ENCODE data around the gene MYBPC1. TPM values are rescaled to one million over a fixed set of nuclear protein-coding genes. Genes with fewer than 3 reads are reported as not detected.

The MYBPC1 gene
- total and polyA plus RNA-seq, 2 of the 4 experiments (the other 2 are of a cell fraction) = not detected

GRCh38 chr12:101598483-101598882 is 3.7 kb downstream of the MYBPC1 start:
- H2AFZ ChIP-seq (replicated peaks; ENCODE audit: low read length, poor library complexity) = no peak overlapping the region
- dilution Hi-C loops (cut with HindIII; ENCODE audit: low sequenced_read_pairs, unreplicated experiment) (no loop called here), in situ Hi-C loops (cut with MboI; ENCODE audit: low sequenced_read_pairs) (no loop called here), intact Hi-C loops (cut with micrococcal nuclease) (no loop called here)
- no peak overlapping the region for H2BK20ac ChIP-seq (ENCODE audit: low read depth, low read length)
- no peak overlapping the region for H4K91ac ChIP-seq (ENCODE audit: insufficient read depth, low read depth, low read length)
- H3K4me3 ChIP-seq (ENCODE audit: insufficient read depth, low read depth, low read length) = no peak overlapping the region
- CTCF ChIA-PET = interaction anchor here (0.6 kb wide), 1 partner anchor 42 kb away, joined by 5 read pairs; no protein-coding TSS in a partner anchor
- WGBS, 2 experiments (ENCODE audit: extremely low coverage in 2 of 2, insufficient read length in 1 of 2) = no CpG with 5 or more reads among the region's 3 CpGs
- no peaks in the 10 kb centered on the region for H4K20me1 ChIP-seq (ENCODE audit: insufficient read depth, low read length)
- H3K9ac ChIP-seq (ENCODE audit: low read depth, low read length) = no peak overlapping the region
- no peak overlapping the region for H3K27ac ChIP-seq (ENCODE audit: insufficient read depth, low read length)
- H4K5ac ChIP-seq (ENCODE audit: low read depth, low read length) = no peak overlapping the region
- POLR2A ChIA-PET (ENCODE audit: unreplicated experiment) = no interaction called here
- TF ChIP-seq ELK1 (IDR thresholded peaks at IDR 0.05; ENCODE audit: borderline replicate concordance, low read depth, low read length) (no peak), MAZ (IDR thresholded peaks at IDR 0.05; ENCODE audit: borderline replicate concordance, low read depth, low read length) (no peak), RFX5 (IDR thresholded peaks at IDR 0.05; ENCODE audit: low read depth, low read length) (no peak), RCOR1 (IDR thresholded peaks at IDR 0.05; ENCODE audit: insufficient replicate concordance, low read length) (no peak)
- H3K14ac ChIP-seq (replicated peaks; ENCODE audit: low read depth, low read length) = no peak overlapping the region
- no peaks in the 10 kb centered on the region for H3K9me3 ChIP-seq (ENCODE audit: control insufficient read depth, insufficient read depth, low read length)
- H2BK120ac ChIP-seq (ENCODE audit: low read depth, low read length) = no peak overlapping the region
- no peak for ATAC-seq (ENCODE audit: low read depth)
- BruUV-seq (replicated peaks) = no TSS peak
- no peak overlapping the region for H3K4me2 ChIP-seq (ENCODE audit: low read depth, low read length)
- no peak overlapping the region for H2BK15ac ChIP-seq (ENCODE audit: low read depth, low read length)
- H3K36me3 ChIP-seq (ENCODE audit: control insufficient read depth, insufficient read depth, low read length) = no peaks in the 10 kb centered on the region
- no peak overlapping the region for H2AK9ac ChIP-seq (replicated peaks; ENCODE audit: low read depth, low read length, poor library complexity)
- H3K23ac ChIP-seq (ENCODE audit: low read depth, low read length) = no peak overlapping the region
- DNase-seq = no peak
- no peak overlapping the region for H2AK5ac ChIP-seq (ENCODE audit: low read depth, low read length)
- no peaks in the 10 kb centered on the region for H3K79me1 ChIP-seq (ENCODE audit: low read depth in 1 of 2, low read length in 2 of 2)
- H3K4me1 ChIP-seq (ENCODE audit: control insufficient read depth, insufficient read depth, low read length) = no peaks in the 10 kb centered on the region
- no peaks in the 10 kb centered on the region for H3K27me3 ChIP-seq (ENCODE audit: control insufficient read depth, insufficient read depth, low read length)
- H3K56ac ChIP-seq (ENCODE audit: extremely low read depth, insufficient read depth, low read length) = no peak overlapping the region
- no peak overlapping the region for H4K8ac ChIP-seq (ENCODE audit: low read depth in 2 of 2, low read length in 2 of 2)
- H3K4ac ChIP-seq (ENCODE audit: low read depth, low read length) = no peak overlapping the region
- no peak overlapping the region for H2BK5ac ChIP-seq (ENCODE audit: low read depth, low read length, poor library complexity, severe bottlenecking)
- no peak overlapping the region for H3K18ac ChIP-seq (ENCODE audit: low read depth, low read length)
- no peaks in the 10 kb centered on the region for H3K9me1 ChIP-seq (ENCODE audit: insufficient read depth, low read length)

Data from IMR-90 (cell line).